HG03175 (cell line): Measurements from ENCODE around the gene SCARB2.
A peak's percentile ranks its signal among the peaks of the same experiment; 100 is the strongest.

ENCODE experiments used
- ATAC-seq: cut with Tn5 transposase; IDR thresholded peaks from one replicate; pipeline ENCODE4 v1.9.1; 2021; ENCODE audit warnings: mild to moderate bottlenecking, moderate library complexity; ENCODE audit not compliant: unreplicated experiment

Gene SCARB2

DNA sequence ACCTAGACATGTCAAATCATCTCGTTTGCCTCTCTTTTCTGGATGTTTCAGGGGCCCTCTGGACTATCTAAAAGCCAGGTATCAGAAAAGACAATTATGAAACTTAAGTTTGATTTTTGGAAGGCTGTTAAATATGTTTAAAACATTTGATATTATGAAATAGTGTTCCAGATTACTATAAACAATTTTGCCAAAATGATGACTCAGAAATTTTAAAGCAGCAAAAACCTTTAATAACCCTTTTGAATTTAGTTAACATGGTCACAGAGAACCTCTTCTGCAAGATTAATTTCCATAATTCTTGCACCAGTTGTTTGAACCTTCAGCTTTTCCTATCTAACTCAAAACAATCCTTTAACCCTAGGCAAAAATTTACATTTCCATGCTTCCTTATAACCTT lies 19.1 kb upstream of the SCARB2 start:
- ATAC-seq, result no peak

DNA sequence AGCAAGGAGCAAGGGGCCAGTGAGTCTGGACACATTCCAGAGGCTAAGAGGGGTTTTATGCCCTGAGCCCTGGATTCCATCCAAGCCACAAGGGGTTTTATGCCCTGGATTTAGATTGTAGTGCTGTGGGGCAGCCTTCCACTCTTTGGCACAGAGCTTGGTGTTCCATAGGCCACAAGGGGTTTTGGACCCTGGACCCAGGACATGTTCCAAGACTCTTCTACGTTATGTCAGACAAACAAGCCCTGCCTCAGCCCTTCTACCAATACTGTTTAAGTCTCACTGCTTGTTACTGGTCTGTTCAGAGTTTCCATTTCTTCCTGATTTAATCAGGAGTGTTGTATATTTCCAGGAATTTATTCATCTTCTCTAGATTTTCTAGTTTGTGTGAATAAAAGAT lies 12.8 kb upstream of the SCARB2 start:
- ATAC-seq, result no peak

DNA sequence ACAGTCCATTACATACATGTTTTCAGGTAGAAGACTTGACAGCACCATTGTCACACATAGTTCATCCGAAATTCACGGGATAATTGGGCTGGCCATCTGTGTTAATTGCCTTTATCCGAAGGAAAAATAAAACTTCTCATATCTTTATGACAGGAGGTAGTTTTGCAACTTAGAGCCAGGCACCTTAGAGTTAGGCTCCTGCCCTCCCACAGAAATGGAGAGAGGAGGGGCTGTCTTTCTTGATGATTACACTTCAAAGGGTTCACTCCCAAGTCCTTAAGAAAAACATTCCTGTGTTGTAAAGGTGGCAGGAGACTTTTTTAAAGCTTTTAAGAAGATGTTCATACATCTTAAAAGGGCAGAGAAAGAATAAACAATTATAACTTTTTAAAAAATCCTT lies 10.5 kb upstream of the SCARB2 start:
- ATAC-seq, result no peak

DNA sequence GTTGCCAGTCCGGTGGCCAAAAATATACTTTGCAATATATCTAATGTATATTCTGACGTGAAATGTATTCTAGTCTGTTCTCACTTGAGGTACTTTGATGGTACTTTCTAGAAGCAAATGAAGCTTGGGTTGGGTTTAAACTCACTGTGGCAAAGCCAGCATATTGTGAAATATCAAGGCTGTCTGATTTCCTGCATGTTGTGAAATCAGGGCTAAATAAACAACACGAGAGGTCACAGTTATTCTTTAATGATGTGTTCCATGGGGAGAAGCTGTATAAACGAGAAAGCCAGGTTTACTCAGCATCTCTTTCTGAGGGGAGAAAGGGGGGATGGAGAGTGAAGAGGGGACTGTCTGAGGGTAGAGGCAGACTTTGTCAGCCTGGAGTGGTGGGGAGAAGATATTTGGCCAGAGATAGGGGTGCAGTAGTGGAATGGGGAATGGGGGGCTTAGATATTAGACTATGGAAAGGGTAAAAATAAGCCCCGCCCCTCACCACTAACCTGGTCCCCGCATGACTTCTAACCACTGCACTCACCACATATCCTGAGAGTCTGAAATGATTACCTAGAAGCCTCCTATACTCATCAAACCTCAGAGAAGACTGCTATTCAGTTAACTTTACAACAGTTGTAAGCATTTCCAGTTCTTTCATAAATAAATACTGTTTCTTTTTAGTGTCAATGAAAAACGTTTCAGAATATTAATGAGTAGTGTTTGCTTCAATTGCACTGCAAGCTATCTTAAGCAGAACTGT lies 5.9 kb upstream of the SCARB2 start:
- no peak for ATAC-seq

DNA sequence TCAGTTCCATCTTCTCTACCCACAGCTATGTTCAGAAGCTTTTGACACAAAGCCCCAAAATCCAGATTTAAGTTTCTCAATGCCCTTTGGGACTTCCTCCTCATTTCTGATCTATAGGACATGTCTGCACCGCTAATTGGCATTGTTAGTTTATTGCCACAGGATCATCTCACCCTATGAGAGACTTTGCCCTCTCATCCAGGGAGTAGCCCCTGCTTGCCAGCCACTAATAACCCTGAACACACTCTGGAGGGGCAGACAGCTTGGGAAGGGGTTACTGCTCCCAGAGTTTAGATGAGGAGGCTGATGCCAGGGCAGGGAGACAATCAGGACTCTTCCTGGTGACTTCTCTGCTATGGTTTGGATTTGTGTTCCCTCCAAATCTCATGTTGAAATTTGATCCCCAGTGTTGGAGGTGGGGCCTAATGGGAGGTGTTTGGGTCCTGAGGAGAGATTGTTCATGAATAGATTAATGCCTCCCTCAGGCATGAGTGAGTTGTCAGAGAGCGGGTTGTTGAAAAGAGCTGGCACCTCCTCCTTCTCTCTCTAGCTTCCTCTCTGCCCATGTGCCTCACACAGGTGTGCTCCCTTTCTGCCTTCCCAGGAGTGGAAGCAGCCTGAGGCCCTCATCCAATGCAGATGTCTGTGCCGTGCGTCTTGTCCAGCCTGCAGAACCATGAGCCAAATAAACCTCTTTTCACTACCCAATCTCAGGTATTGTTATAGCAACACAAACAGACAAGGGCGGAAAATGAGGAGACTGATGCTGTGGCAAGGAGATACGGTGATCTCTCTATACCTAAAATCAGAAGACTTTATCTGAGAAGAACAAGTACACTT lies 3.6 kb upstream of the SCARB2 start:
- ATAC-seq, result no peak

DNA sequence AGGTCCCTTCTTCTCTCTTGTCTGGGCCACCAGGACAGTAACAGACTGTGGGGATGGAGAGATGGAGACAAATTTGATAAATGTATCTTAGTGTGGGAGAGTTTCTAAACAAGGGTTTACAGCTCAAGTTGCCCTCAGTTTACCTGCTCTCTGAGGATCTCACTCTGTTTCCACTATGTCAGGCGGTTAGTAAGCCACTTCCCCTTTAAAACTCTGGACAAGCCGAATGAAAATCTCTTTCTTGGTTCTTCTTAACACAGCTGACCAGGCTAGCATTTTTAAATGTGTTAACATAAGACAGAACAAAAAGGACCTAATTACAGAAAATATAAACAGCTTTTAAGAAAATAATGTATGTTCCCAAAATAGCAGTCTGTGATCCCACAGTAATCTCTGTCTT lies 2.9 kb upstream of the SCARB2 start:
- ATAC-seq, result no peak

DNA sequence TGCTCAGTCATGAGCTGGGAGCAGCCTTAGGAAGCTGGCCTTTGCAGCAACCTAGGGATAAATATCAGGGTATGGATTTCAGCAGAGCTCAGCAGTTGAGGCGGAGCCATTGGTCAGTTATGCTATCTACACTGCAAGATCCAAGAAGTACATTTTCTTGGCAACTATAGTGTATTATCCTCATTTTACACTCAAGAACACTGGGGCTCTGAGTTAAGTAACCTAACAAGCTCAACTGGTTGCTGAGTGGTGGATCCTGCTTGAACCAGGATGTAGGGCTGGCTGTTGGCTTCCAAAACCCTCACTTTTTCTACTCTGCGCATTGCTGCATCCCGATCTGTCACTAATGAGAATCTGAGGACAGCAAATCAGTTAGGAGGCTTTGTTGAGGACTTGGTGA lies 1.5 kb upstream of the SCARB2 start:
- ATAC-seq, result no peak

DNA sequence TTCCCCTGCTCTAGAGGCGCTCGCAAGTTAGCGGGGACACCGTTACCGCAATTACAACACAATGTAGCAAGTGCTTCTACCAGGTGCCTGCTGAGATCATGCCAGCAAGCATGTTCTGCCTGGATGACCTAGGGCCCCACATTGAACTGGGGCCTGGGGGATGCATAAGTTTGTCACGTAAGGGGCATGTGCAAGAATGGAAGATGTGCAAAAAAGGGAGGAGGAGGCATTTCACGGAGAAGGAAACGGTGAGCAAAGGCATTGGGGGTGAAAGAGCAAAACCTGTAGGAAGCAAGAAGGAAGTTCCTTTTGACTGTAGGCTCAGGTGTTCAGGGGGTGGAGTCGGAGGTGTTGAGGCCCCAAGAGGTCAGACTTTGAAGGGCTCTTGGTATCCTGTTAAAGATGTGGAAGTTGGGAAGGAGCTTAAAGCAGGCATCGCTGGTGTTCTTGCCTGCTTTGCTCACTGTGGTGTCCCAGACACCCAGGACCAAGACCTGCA lies 602 bp upstream of the SCARB2 start:
- ATAC-seq, result peak; percentile 8

DNA sequence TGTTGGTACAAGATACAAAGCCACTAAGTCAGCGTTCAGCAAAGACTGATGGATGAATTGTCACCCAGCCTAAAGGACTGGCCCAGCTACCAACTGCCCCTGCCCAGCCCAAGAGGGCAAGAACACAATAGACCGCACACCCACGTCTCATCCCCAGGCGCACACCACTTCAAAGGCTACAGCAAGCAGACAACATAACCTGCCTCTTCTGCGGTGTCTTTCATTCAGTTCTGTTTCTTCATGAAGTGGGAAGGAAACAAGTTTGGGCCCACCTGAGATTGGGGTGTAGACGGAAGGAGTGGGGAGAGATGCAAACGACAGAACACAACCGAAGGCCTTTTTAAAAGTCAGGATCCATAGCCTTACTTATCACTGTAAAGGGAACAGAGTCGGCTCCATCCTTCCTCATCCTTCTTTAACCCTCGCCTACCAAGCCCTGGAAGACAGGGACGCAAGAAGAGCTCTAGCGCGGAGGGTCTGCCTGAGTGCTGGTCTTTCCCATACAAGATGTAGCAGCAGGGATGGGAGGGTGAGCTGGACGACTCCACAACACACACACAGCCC lies 691 bp downstream of the SCARB2 start:
- no peak for ATAC-seq

DNA sequence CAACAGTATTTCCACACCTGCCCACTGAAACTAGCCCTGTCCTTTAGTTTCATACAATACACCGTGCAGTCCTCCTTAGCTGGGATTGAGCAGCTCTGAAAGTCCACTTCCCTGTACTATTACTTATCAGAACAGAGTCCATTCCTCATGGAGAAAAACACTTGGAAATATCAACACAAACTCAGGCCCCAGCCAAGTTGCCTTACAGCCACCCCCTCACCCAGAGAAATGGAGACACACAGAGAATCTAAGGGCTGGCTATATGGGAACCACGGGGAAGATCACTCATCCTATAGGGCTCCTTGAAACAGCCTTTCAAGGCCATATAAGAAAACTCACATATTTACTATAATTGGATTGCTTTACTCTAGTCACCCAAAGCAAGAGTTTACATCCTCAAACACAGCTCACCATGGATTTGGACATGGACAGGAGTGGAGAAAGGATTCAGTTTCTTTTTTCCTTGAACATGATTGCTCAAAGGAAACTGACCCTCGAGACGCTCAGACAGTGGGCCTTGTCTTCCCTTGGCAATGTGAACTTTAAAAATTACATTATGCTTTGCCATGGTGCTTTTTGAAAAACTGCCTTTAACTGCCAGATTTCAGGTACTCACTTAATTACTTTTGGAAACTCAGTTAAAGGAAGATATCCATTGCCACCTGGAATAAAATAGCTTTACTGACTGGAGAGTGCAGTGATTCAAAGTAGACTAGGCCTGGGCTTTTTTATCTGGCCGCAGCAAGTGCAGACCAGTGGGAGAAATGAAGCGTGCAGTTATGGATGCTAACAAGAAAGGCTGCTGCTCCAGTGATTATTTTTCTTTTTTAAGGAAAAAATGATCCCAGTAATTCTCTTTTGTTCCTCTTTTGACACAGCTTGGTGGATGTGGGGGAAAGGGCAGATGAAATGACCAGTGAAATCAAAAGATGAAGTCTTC lies 1.6 kb downstream of the SCARB2 start:
- ATAC-seq, result no peak

DNA sequence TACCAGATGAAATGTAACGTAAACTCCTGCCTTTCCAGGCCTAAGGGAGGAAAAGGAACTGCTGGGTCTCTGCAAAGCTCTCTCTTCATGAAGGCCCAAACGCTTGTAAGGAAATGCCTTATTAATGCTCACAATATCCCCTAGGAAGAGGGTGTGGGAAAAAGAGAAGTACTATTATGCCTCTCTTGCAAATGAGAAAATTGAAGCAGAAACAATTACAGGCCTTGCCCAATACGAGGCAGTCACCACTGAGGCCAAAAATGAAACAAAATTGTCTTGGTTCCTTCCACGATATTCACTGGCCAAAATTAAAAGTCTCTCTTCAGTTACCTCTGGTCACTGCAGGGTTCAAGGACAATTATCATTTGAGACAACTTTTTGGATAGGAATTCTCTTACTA lies 3.2 kb downstream of the SCARB2 start:
- no peak for ATAC-seq

DNA sequence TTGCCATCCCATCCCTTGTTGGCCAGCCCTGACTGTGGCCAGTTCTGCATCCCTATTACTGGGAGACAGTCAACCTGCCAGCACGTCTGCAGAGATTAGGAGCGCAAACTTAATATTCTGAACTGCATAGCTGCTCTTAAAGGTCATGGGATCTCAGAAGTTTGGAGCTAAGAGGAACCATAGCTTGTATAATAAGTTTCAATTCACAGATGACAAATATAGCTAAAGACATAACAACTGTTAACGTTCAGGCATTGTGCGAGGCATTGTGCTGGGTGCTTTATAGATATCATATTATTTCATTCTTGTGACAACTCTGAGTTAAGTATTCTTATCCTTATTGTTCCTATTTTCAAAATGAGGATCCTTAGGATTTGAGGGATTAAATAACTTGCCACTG lies 3.7 kb downstream of the SCARB2 start:
- no peak for ATAC-seq

DNA sequence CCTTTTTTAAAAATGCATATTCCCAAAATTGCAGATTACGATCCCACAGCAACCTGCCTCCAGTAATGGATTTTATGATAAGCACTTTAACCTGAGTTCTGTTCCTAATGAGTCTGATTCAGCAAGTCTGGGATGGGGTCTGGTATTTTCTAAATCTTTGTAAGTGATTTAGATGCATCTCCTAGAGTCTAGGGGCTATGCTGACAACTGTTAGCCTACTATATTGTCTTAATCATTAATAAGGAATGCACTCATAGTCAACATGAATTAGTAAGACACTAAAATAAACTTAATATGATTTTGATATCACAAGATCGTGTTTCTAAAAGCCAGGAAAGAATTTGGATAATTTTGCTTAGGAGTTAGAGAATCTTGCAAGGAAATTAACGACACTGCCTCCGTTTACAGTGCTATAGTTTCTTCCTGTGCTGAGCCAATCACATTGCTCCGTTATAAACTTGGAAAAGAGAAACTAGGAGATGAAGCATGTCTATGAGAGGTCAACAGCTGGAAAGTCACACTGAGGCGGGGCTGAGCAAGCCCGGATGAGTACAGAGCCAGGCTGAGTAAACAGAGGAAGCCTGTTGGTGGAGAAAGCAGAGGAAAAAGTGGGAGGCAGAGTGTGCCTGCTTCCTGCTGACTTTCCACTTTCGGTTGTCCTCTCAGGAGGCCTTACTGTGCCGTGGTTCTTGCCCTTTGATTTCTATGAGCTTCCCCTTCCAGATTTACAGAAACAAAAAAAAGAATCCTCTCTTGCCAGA lies 5.4 kb downstream of the SCARB2 start:
- no peak for ATAC-seq

DNA sequence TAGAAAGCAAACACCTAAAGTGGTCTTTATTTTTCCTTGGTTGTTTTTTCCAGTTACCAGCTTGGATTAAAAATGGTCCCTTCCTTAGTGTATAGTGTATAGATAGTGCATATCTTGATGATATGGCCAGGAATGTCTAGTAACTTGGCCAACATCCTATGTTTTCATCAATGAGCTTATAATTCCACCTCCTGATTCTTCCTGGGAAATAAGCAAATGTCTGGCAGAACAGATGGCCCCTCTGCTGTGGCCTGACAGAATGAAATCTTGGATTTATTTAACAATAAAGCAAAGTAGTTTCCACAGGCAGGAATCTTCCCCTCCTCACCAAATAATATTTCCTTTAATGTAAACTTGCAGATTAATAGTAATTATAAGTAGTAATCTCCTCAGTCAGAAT lies 6.1 kb downstream of the SCARB2 start:
- no peak for ATAC-seq

DNA sequence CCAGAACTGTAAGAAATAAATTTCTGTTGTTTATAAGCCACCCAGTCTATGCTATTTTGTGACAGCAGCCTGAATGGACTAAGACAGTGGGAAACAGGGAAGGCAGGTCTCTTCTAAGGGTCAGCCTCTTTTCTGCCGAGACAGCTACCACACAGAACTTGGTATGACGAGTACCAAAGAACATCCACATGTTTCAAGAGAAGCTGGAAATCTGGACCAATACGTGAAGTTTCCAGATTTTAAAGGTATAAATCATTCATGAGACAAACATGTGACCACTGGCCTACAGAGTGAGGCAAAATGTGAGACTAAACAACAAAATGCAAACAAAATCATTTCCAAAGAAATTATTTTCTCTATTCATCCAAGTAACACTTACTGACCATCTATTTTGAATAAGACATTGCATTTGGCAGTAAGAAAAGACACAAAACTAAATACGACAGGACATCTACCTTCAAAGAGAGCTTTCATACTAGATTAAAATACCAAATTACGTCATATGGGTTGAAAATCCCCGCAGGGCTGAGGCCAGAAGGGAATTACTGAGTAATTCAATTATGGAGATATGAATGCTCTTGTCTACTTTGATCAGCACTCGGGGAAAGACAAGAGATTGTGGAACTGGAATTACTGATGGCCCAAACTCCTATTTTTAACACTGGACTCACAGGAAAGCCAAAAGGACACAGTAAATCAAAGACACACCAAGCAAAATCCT lies 7.2 kb downstream of the SCARB2 start:
- no peak for ATAC-seq

DNA sequence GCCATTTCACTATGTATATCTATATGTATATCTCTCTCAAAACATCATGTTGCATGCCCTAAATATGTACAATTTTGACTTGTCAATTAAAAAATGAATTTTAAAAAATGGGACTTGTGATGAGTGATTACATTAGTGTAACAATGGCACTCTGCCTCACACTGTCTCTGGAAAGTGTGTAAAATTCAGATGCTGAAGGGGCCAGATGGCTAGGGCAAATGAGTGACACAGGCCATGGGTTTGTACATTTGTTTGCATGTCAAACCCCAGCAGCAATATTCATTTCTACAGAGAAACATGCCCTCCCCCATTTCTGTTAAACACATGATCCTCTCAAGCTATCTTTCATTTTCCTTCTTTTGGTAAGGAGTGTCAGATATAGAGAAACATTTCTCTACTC lies 8.1 kb downstream of the SCARB2 start:
- no peak for ATAC-seq

DNA sequence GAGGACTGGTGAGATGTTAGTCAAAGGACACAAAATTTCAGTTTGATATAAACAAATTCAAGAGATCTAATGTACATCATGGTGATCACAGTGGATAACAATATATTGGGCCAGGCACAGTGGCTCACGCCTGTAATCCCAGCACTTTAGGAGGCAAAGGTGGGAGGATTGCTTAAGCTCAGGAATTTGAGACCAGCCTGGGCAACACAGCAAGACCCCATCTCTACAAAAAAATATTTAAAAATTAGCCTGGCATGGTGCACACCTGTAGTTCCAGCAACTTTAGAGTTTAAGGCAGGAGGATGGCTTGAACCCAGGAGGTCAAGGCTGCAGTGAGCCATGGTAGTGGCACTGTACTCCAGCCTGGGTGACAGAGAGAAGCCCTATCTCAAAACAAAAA lies 8.7 kb downstream of the SCARB2 start:
- no peak for ATAC-seq

DNA sequence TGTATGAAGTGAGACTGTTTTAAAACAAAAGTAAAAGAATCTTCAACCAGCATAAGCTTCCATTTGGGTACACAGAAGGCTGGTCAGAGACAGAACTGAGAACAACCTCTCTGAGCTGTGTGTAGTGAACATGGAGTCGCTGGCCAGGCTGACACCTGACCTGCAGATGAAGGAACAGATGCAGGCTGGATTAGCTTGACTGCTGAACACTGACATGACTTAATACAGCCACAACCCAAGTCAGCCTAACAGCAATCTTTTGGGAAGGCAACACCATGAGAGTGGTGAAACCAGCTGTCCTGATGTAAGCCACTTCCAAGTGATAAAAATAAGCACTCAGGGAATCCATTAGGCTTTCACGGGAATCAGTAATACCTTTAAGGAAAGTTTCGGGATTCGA lies 10.1 kb downstream of the SCARB2 start:
- ATAC-seq, result no peak

DNA sequence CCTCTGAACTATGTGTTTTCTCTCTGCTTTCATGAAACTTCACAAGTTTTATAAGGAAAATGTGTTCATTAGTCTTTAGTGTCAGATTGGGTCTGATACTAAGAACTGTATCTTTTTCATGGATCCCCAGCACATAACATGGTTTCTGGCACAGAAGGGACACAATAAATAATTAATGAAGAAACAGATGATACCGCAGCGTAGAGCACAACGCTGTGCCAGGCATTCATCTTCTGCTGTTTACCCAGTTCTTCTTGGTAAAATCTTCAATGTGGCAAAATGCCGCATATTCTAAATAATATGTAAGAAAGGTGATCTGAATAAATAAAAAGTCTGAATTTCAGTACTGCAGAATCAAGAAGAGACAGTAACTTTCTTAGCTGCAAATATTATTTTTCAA lies 12.3 kb downstream of the SCARB2 start:
- ATAC-seq, result no peak
